Tibial artery (tissue), 4 donors: ENCODE data around the gene DISP3.

Experiments used
- DNase-seq, 2 donors: peaks; one replicate each; pipeline ENCODE4 v3.0.0-alpha.2; 2019
- H3K27ac ChIP-seq, 2 donors: fragments of 200-600 bp; sonication (generic) in 1 of 2; 1 replicate in 1 of 2; 2 replicates in 1 of 2; pipeline ENCODE4 v1.5.1; 2018 to 2019; ENCODE audit warnings: mild to moderate bottlenecking in 1 of 2
- H3K27me3 ChIP-seq, 2 donors: fragments of 200-600 bp; sonication (generic) in 1 of 2; one replicate each; pipeline versions ENCODE4 v1.5.1 to v1.6.0; 2016 to 2019
- H3K36me3 ChIP-seq, 3 donors: fragments of 200-600 bp; sonication (generic) in 2 of 3; one replicate each; pipeline ENCODE4 v1.5.1; 2016 to 2019; ENCODE audit warnings: mild to moderate bottlenecking in 2 of 3
- H3K4me1 ChIP-seq, 4 donors: fragments of 200-600 bp; sonication (generic) in 2 of 4; 1 replicate in 3 of 4; 2 replicates in 1 of 4; pipeline ENCODE4 v1.5.1; 2016 to 2019
- H3K4me3 ChIP-seq, 2 donors: fragments of 200-600 bp; sonication (generic) in 1 of 2; 1 replicate in 1 of 2; 2 replicates in 1 of 2; pipeline ENCODE4 v1.5.1; 2018 to 2019; ENCODE audit warnings: mild to moderate bottlenecking in 2 of 2
- H3K9me3 ChIP-seq, 3 donors: fragments of 200-600 bp; sonication (generic) in 1 of 3; one replicate each; pipeline ENCODE4 v1.5.1; 2016 to 2019
- CTCF ChIP-seq, 2 experiments: fragments of 200-600 bp in 1 of 2; fragments of 450-650 bp in 1 of 2; IDR thresholded peaks; one replicate each; pipeline ENCODE4 v1.5.1; 2017 to 2019; ENCODE audit warnings: antibody characterized with exemption in 2 of 2, mild to moderate bottlenecking in 1 of 2, moderate library complexity in 1 of 2
- intact Hi-C: fragments of 100-400 bp; cut with DNase I; formaldehyde crosslinking; loops from one replicate; pipeline ENCODE4 v1.15.0; 2023; ENCODE audit warnings: low total_unique reads

DISP3 gene

GRCh38 chr1:11505591-11506538 lies 26.9 kb downstream of the DISP3 start:
- Histone ChIP-seq H3K27ac (no peak overlapping the region), H3K4me1 (no peaks in the 10 kb centered on the region), H3K9me3 (peaks cover 0 to 37% (median 31%) of the 10 kb centered on the region in 3 donors), H3K4me3 (no peak overlapping the region), H3K36me3 (no peaks in the 10 kb centered on the region), H3K27me3 (peaks cover 0 to 24% of the 10 kb centered on the region in 2 donors)
- no peak for TF ChIP-seq CTCF (IDR thresholded peaks at IDR 0.05)
- DNase-seq, result no peak
- intact Hi-C loops, result no loop called here

DNA sequence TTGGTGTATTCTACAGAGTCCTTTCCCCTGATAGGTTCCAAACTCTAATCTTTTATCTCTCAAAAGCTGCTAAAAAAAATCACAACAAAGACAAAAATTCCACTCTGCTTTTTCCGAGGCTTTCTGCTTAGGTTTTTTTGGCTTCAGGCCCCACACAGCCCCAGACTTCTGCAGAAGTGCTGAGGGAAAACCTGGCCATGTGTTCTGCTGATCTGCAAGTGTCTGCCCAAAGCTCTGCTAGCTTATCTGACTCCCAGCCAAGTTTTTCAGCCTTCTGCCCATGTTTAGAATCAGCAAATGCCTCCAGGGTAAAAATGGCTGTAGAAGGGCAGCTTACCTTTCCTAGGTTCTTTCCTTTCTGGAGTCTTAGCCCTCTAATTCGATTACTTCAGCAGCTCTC lies 28.4 kb downstream of the DISP3 start:
- intact Hi-C loops, result no loop called here
- no peak for DNase-seq
- Histone ChIP-seq H3K4me1 (no peaks in the 10 kb centered on the region), H3K9me3 (peaks cover 4 to 43% (median 38%) of the 10 kb centered on the region in 3 donors), H3K36me3 (no peaks in the 10 kb centered on the region), H3K27ac (no peak overlapping the region), H3K4me3 (no peak overlapping the region), H3K27me3 (peaks cover 0 to 10% of the 10 kb centered on the region in 2 donors)
- TF ChIP-seq CTCF (IDR thresholded peaks at IDR 0.05), result no peak

DNA sequence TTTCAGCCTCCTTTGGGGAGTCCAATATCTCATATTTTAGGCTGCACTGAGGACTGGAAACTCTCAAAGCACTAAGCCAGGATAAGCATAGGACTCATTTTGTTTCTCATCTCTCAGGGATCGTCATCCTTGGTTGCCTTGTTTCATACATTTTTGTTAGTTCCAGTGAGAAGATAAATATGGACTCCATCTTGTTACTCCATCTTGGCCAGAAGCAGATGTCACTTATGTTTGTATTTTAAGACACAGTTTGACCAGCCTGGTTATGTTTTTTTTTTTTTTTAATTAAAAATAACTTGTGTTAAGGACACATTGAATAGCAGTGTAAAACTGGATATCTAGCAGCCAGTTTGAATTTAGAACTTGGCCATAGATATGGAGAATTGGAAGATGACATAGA lies 34.7 kb downstream of the DISP3 start:
- Histone ChIP-seq H3K27ac (no peak overlapping the region), H3K36me3 (no peaks in the 10 kb centered on the region), H3K4me1 (no peaks in the 10 kb centered on the region), H3K9me3 (peaks cover 4 to 15% (median 6%) of the 10 kb centered on the region in 3 donors), H3K27me3 (peaks cover 0 to 27% of the 10 kb centered on the region in 2 donors), H3K4me3 (no peak overlapping the region)
- no peak for TF ChIP-seq CTCF (IDR thresholded peaks at IDR 0.05)
- intact Hi-C loops, result no loop called here
- no peak for DNase-seq

DNA sequence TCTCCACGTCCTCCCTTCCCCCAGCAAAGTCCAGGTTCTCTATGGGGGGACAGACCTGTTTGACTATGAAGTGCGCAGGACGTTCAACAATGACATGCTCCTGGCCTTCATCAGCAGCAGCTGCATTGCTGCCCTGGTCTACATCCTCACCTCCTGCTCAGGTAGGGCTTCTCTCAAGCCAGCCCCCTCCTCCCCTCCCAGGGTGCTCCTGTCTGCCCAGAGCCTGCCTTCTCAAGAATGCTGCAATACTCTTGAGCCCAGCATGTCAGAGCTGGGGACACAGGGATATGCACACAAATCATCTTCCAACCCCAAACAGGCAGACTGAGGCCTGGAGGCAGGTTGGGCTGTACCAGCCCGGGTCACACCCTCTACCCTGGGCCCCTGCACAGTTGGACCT lies 35.4 kb downstream of the DISP3 start:
- Histone ChIP-seq H3K4me3 (no peak overlapping the region), H3K9me3 (peaks cover 4 to 15% (median 6%) of the 10 kb centered on the region in 3 donors), H3K4me1 (no peaks in the 10 kb centered on the region), H3K27me3 (peaks cover 0 to 33% of the 10 kb centered on the region in 2 donors), H3K27ac (no peak overlapping the region), H3K36me3 (no peaks in the 10 kb centered on the region)
- intact Hi-C loops, result no loop called here
- no peak for TF ChIP-seq CTCF (IDR thresholded peaks at IDR 0.05)
- DNase-seq, result peak in 1 of 2 donors; percentile 48

GRCh38 chr1:11515368-11516300 lies 36.7 kb downstream of the DISP3 start:
- H3K4me3 ChIP-seq, result no peak overlapping the region
- H3K4me1 ChIP-seq, result no peaks in the 10 kb centered on the region
- peaks cover 4 to 10% (median 6%) of the 10 kb centered on the region in 3 donors for H3K9me3 ChIP-seq
- no peaks in the 10 kb centered on the region for H3K36me3 ChIP-seq
- DNase-seq, result peak in 1 of 2 donors; percentile 8
- no peak for TF ChIP-seq CTCF (IDR thresholded peaks at IDR 0.05)
- peaks cover 0 to 39% of the 10 kb centered on the region in 2 donors for H3K27me3 ChIP-seq
- intact Hi-C loops, result no loop called here
- no peak overlapping the region for H3K27ac ChIP-seq
